Measurements from ENCODE around the gene MYBPHL.

The MYBPHL gene

GRCh38 chr1:109293026-109293425 lies 13.8 kb downstream of the MYBPHL start:
- Histone ChIP-seq H2AFZ (ENCODE audit: low read depth, low read length) (no peak overlapping the region), H4K91ac (ENCODE audit: low read length) (no peak overlapping the region), H2BK5ac (ENCODE audit: low read depth, low read length, poor library complexity, severe bottlenecking) (no peak overlapping the region), H3K36me3 (ENCODE audit: control insufficient read depth in 1 of 2, insufficient read depth in 2 of 2, low read depth in 1 of 2, low read length in 2 of 2) (no peaks in the 10 kb centered on the region), H3K4me2 (ENCODE audit: low read length, poor library complexity, severe bottlenecking) (no peak overlapping the region), H2AK5ac (ENCODE audit: low read length, severe bottlenecking) (no peak overlapping the region), H2BK12ac (ENCODE audit: low read length in 2 of 2) (no peak overlapping the region), H4K8ac (ENCODE audit: low read length) (no peak overlapping the region), H2BK15ac (ENCODE audit: low read depth, poor library complexity, severe bottlenecking) (no peak overlapping the region), H3K4ac (ENCODE audit: low read depth in 1 of 2, low read length in 2 of 2) (no peak overlapping the region), H3K4me3 (ENCODE audit: insufficient read depth in 1 of 2, low read depth in 1 of 2, low read length in 2 of 2) (no peak overlapping the region), H3K14ac (ENCODE audit: low read length in 2 of 2) (no peak overlapping the region), H3K9ac (ENCODE audit: low read length) (no peak overlapping the region), H3K4me1 (ENCODE audit: control insufficient read depth, insufficient read depth, low read depth, low read length) (peaks cover 4% of the 10 kb centered on the region), H3K79me1 (replicated peaks; ENCODE audit: low read length, poor library complexity, severe bottlenecking) (no peaks in the 10 kb centered on the region), H2BK120ac (ENCODE audit: low read depth, low read length) (no peak overlapping the region), H3K23ac (ENCODE audit: low read length in 2 of 2) (no peak overlapping the region), H3K9me3 (ENCODE audit: control insufficient read depth, low read length) (no peaks in the 10 kb centered on the region), H3K27ac (ENCODE audit: low read length, poor library complexity, severe bottlenecking) (no peak overlapping the region), H3K27me3 (ENCODE audit: control insufficient read depth in 1 of 2, insufficient read depth in 1 of 2, low read length in 2 of 2) (peaks cover 0 to 10% of the 10 kb centered on the region in 2 experiments), H3K18ac (ENCODE audit: low read depth in 1 of 2, low read length in 2 of 2) (no peak overlapping the region)
- WGBS = 72% methylated on average over 2 of the region's 2 CpGs
- DNase-seq = no peak

GRCh38 chr1:109292364-109292763 lies 14.4 kb downstream of the MYBPHL start:
- no peak overlapping the region for H3K23ac ChIP-seq (ENCODE audit: low read length in 2 of 2)
- H3K27ac ChIP-seq (ENCODE audit: low read length, poor library complexity, severe bottlenecking) = no peak overlapping the region
- H3K14ac ChIP-seq (ENCODE audit: low read length in 2 of 2) = no peak overlapping the region
- no peak overlapping the region for H4K91ac ChIP-seq (ENCODE audit: low read length)
- H2AFZ ChIP-seq (ENCODE audit: low read depth, low read length) = no peak overlapping the region
- no peaks in the 10 kb centered on the region for H3K79me1 ChIP-seq (replicated peaks; ENCODE audit: low read length, poor library complexity, severe bottlenecking)
- no peak for DNase-seq
- H2BK15ac ChIP-seq (ENCODE audit: low read depth, poor library complexity, severe bottlenecking) = no peak overlapping the region
- H3K18ac ChIP-seq (ENCODE audit: low read depth in 1 of 2, low read length in 2 of 2) = no peak overlapping the region
- H3K36me3 ChIP-seq (ENCODE audit: control insufficient read depth in 1 of 2, insufficient read depth in 2 of 2, low read depth in 1 of 2, low read length in 2 of 2) = no peaks in the 10 kb centered on the region
- H2BK12ac ChIP-seq (ENCODE audit: low read length in 2 of 2) = no peak overlapping the region
- no peak overlapping the region for H3K4ac ChIP-seq (ENCODE audit: low read depth in 1 of 2, low read length in 2 of 2)
- H3K9me3 ChIP-seq (ENCODE audit: control insufficient read depth, low read length) = no peaks in the 10 kb centered on the region
- no peak overlapping the region for H3K4me2 ChIP-seq (ENCODE audit: low read length, poor library complexity, severe bottlenecking)
- no peak overlapping the region for H4K8ac ChIP-seq (ENCODE audit: low read length)
- H3K4me3 ChIP-seq (ENCODE audit: insufficient read depth in 1 of 2, low read depth in 1 of 2, low read length in 2 of 2) = no peak overlapping the region
- peaks cover 0 to 10% of the 10 kb centered on the region in 2 experiments for H3K27me3 ChIP-seq (ENCODE audit: control insufficient read depth in 1 of 2, insufficient read depth in 1 of 2, low read length in 2 of 2)
- no peak overlapping the region for H3K9ac ChIP-seq (ENCODE audit: low read length)
- peaks cover 4% of the 10 kb centered on the region for H3K4me1 ChIP-seq (ENCODE audit: control insufficient read depth, insufficient read depth, low read depth, low read length)
- H2BK120ac ChIP-seq (ENCODE audit: low read depth, low read length) = no peak overlapping the region
- no peak overlapping the region for H2BK5ac ChIP-seq (ENCODE audit: low read depth, low read length, poor library complexity, severe bottlenecking)
- 68% methylated on average over 9 of the region's 9 CpGs for WGBS
- no peak overlapping the region for H2AK5ac ChIP-seq (ENCODE audit: low read length, severe bottlenecking)

DNA sequence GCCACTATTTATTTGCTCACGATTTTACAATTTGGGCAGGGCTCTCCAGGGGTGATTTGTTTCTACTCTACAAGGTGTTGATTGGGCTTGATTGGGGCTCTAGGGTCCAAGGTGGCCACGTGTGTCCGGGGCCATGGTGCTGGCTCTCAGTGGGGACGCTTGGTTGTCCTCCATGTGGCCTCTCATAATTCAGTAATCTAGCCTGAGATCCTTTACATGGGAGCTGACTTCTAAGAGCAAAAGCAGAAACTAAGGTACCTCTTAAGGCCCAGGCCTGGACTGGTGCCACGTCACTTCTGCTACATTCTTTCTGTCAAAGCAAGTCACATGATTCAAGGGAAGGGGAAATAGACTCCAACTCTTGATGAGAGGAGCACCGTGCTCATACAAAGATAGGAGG lies 15.8 kb downstream of the MYBPHL start:
- H3K23ac ChIP-seq (ENCODE audit: low read length in 2 of 2) = no peak overlapping the region
- H2AFZ ChIP-seq (ENCODE audit: low read depth, low read length) = no peak overlapping the region
- no peak overlapping the region for H2BK12ac ChIP-seq (ENCODE audit: low read length in 2 of 2)
- H3K9ac ChIP-seq (ENCODE audit: low read length) = no peak overlapping the region
- H4K91ac ChIP-seq (ENCODE audit: low read length) = no peak overlapping the region
- no peak overlapping the region for H2BK120ac ChIP-seq (ENCODE audit: low read depth, low read length)
- no peaks in the 10 kb centered on the region for H3K9me3 ChIP-seq (ENCODE audit: control insufficient read depth, low read length)
- H3K79me1 ChIP-seq (replicated peaks; ENCODE audit: low read length, poor library complexity, severe bottlenecking) = no peaks in the 10 kb centered on the region
- H3K27ac ChIP-seq (ENCODE audit: low read length, poor library complexity, severe bottlenecking) = no peak overlapping the region
- peaks cover 0 to 10% of the 10 kb centered on the region in 2 experiments for H3K27me3 ChIP-seq (ENCODE audit: control insufficient read depth in 1 of 2, insufficient read depth in 1 of 2, low read length in 2 of 2)
- WGBS = 90% methylated on average over 6 of the region's 6 CpGs
- no peak overlapping the region for H2BK5ac ChIP-seq (ENCODE audit: low read depth, low read length, poor library complexity, severe bottlenecking)
- no peak for DNase-seq
- no peak overlapping the region for H3K4me2 ChIP-seq (ENCODE audit: low read length, poor library complexity, severe bottlenecking)
- H3K14ac ChIP-seq (ENCODE audit: low read length in 2 of 2) = no peak overlapping the region
- H3K18ac ChIP-seq (ENCODE audit: low read depth in 1 of 2, low read length in 2 of 2) = no peak overlapping the region
- H4K8ac ChIP-seq (ENCODE audit: low read length) = no peak overlapping the region
- no peak overlapping the region for H3K4me3 ChIP-seq (ENCODE audit: insufficient read depth in 1 of 2, low read depth in 1 of 2, low read length in 2 of 2)
- no peaks in the 10 kb centered on the region for H3K36me3 ChIP-seq (ENCODE audit: control insufficient read depth in 1 of 2, insufficient read depth in 2 of 2, low read depth in 1 of 2, low read length in 2 of 2)
- no peaks in the 10 kb centered on the region for H3K4me1 ChIP-seq (ENCODE audit: control insufficient read depth, insufficient read depth, low read depth, low read length)
- H2AK5ac ChIP-seq (ENCODE audit: low read length, severe bottlenecking) = no peak overlapping the region
- no peak overlapping the region for H2BK15ac ChIP-seq (ENCODE audit: low read depth, poor library complexity, severe bottlenecking)
- no peak overlapping the region for H3K4ac ChIP-seq (ENCODE audit: low read depth in 1 of 2, low read length in 2 of 2)

DNA sequence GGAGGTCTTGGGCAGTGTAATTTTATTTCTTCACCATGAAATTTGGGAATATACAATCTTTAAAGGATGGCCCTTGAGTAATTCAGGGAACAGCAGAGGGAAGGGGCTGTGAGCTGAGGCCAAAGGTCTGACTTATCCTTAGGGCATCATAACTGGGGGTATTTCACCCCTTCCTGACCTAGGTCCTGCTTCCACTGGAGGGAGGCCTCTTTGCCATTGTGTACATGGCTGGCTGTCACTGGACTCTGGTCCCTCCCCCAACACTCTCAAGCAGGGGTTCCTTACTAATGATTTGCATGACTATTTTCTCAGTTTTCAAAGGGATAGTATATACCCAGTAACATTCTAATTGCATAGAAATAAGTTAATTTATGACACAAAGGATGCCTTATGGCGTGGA lies 16.7 kb downstream of the MYBPHL start:
- Histone ChIP-seq H2BK15ac (ENCODE audit: low read depth, poor library complexity, severe bottlenecking) (no peak overlapping the region), H4K91ac (ENCODE audit: low read length) (no peak overlapping the region), H3K4me1 (ENCODE audit: control insufficient read depth, insufficient read depth, low read depth, low read length) (no peaks in the 10 kb centered on the region), H2BK120ac (ENCODE audit: low read depth, low read length) (no peak overlapping the region), H3K79me1 (replicated peaks; ENCODE audit: low read length, poor library complexity, severe bottlenecking) (no peaks in the 10 kb centered on the region), H2AK5ac (ENCODE audit: low read length, severe bottlenecking) (no peak overlapping the region), H2AFZ (ENCODE audit: low read depth, low read length) (no peak overlapping the region), H3K36me3 (ENCODE audit: control insufficient read depth in 1 of 2, insufficient read depth in 2 of 2, low read depth in 1 of 2, low read length in 2 of 2) (no peaks in the 10 kb centered on the region), H3K23ac (ENCODE audit: low read length in 2 of 2) (no peak overlapping the region), H3K27ac (ENCODE audit: low read length, poor library complexity, severe bottlenecking) (no peak overlapping the region), H3K18ac (ENCODE audit: low read depth in 1 of 2, low read length in 2 of 2) (peak overlapping the region in 1 of 2 experiments; percentile 35), H3K9ac (ENCODE audit: low read length) (no peak overlapping the region), H3K4ac (ENCODE audit: low read depth in 1 of 2, low read length in 2 of 2) (no peak overlapping the region), H3K27me3 (ENCODE audit: control insufficient read depth in 1 of 2, insufficient read depth in 1 of 2, low read length in 2 of 2) (peaks cover 0 to 6% of the 10 kb centered on the region in 2 experiments), H3K14ac (ENCODE audit: low read length in 2 of 2) (no peak overlapping the region), H3K4me3 (ENCODE audit: insufficient read depth in 1 of 2, low read depth in 1 of 2, low read length in 2 of 2) (no peak overlapping the region), H3K4me2 (ENCODE audit: low read length, poor library complexity, severe bottlenecking) (no peak overlapping the region), H2BK12ac (ENCODE audit: low read length in 2 of 2) (no peak overlapping the region), H4K8ac (ENCODE audit: low read length) (no peak overlapping the region), H3K9me3 (ENCODE audit: control insufficient read depth, low read length) (no peaks in the 10 kb centered on the region), H2BK5ac (ENCODE audit: low read depth, low read length, poor library complexity, severe bottlenecking) (no peak overlapping the region)
- 100% methylated on average over 1 of the region's 1 CpG for WGBS
- no peak for DNase-seq

Data from mesenchymal stem cell (in vitro differentiated cells and primary cell).